Stromal cell of bone marrow (primary cell): ENCODE data around the gene SERTAD4.
"Not testable (repeated sequence)": the region's sequence is repeated elsewhere in the genome, so short reads cannot be mapped to it uniquely, and the experiment has no call there.

Source experiments
- DNase-seq: peaks from one replicate; pipeline ENCODE4 v3.0.0-alpha.2; 2012; ENCODE audit warnings: low read depth

The SERTAD4 gene

GRCh38 chr1:210260096-210260495, 27.5 kb downstream of the SERTAD4 start:
- DNase-seq: no peak

- DNase-seq: peak; percentile 93
Measured at GRCh38 chr1:210262167-210262896, 29.7 kb downstream of the SERTAD4 start.

GRCh38 chr1:210262897-210263272, 30.3 kb downstream of the SERTAD4 start:
- DNase-seq: peak; percentile 84

- no peak for DNase-seq
Measured at GRCh38 chr1:210263963-210264362, 31.4 kb downstream of the SERTAD4 start.

- no peak for DNase-seq
Measured at GRCh38 chr1:210264496-210265380, 32.1 kb downstream of the SERTAD4 start.

GRCh38 chr1:210265392-210265955, 32.9 kb downstream of the SERTAD4 start:
- not testable (repeated sequence) for DNase-seq

- DNase-seq: no peak
Measured at GRCh38 chr1:210269981-210270380, 37.4 kb downstream of the SERTAD4 start.

- DNase-seq: no peak
Measured at GRCh38 chr1:210272666-210273065, 40.1 kb downstream of the SERTAD4 start.

- DNase-seq: no peak
Measured at GRCh38 chr1:210280221-210280620, 47.6 kb downstream of the SERTAD4 start.

GRCh38 chr1:210288116-210288515, 55.5 kb downstream of the SERTAD4 start:
- no peak for DNase-seq

- no peak for DNase-seq
Measured at GRCh38 chr1:210289248-210289647, 56.7 kb downstream of the SERTAD4 start.

- DNase-seq: no peak
Measured at GRCh38 chr1:210291081-210291764, 58.6 kb downstream of the SERTAD4 start.

- no peak for DNase-seq
Measured at GRCh38 chr1:210291786-210292230, 59.2 kb downstream of the SERTAD4 start.

- no peak for DNase-seq
Measured at GRCh38 chr1:210292231-210292871, 59.8 kb downstream of the SERTAD4 start.

- DNase-seq: peak; percentile 98
Measured at GRCh38 chr1:210293171-210293607, 60.6 kb downstream of the SERTAD4 start.

GRCh38 chr1:210294999-210295745, 62.6 kb downstream of the SERTAD4 start:
- peak; percentile 57 for DNase-seq
